Osteocyte (in vitro differentiated cells): ENCODE measurements around the gene AKAP6. TPM values are rescaled to one million over a fixed set of nuclear protein-coding genes. Genes with fewer than 3 reads are reported as not detected.

ENCODE experiments used
- DNase-seq: peaks from one replicate; pipeline ENCODE4 v3.0.0; 2021; ENCODE audit warnings: mixed read lengths; ENCODE audit not compliant: unreplicated experiment; ENCODE audit errors: extremely low spot score
- H3K27ac Mint-ChIP-seq: one replicate; pipeline ENCODE4 v1.8.0; 2021; ENCODE audit warnings: mild to moderate bottlenecking, mixed read lengths; ENCODE audit not compliant: unreplicated experiment
- H3K27me3 Mint-ChIP-seq: one replicate; pipeline ENCODE4 v1.8.0; 2021; ENCODE audit warnings: mixed read lengths; ENCODE audit not compliant: unreplicated experiment
- H3K36me3 Mint-ChIP-seq: one replicate; pipeline ENCODE4 v1.8.0; 2021; ENCODE audit warnings: mixed read lengths; ENCODE audit not compliant: unreplicated experiment
- H3K4me1 Mint-ChIP-seq: one replicate; pipeline ENCODE4 v1.8.0; 2021; ENCODE audit warnings: mixed read lengths; ENCODE audit not compliant: unreplicated experiment
- H3K4me3 Mint-ChIP-seq: one replicate; pipeline ENCODE4 v1.8.0; 2021; ENCODE audit warnings: mild to moderate bottlenecking, moderate library complexity, mixed read lengths; ENCODE audit not compliant: unreplicated experiment
- H3K9me3 Mint-ChIP-seq: one replicate; pipeline ENCODE4 v1.8.0; 2021; ENCODE audit warnings: mixed read lengths; ENCODE audit not compliant: unreplicated experiment
- CTCF ChIP-seq: fragments of 200-600 bp; sonication (generic); IDR thresholded peaks from 2 replicates; pipeline ENCODE4 v1.5.0; 2021; ENCODE audit warnings: antibody characterized with exemption, mild to moderate bottlenecking, moderate library complexity
- total RNA-seq: library from RNA; stranded (reverse); gene quantifications from 2 replicates; pipeline ENCODE4 v1.2.1, GENCODE V29; 2021

The AKAP6 gene
- total RNA-seq, 1 donor from 2014 or later, result 4.1 TPM

- no peaks in the 10 kb centered on the region for H3K27me3 Mint-ChIP-seq
- TF ChIP-seq CTCF, result no peak
- H3K9me3 Mint-ChIP-seq, result no peaks in the 10 kb centered on the region
- H3K4me1 Mint-ChIP-seq, result peaks cover 10% of the 10 kb centered on the region
- no peaks in the 10 kb centered on the region for H3K36me3 Mint-ChIP-seq
- H3K4me3 Mint-ChIP-seq, result no peak overlapping the region
- no peak for DNase-seq
- peak overlapping the region; percentile 62 for H3K27ac Mint-ChIP-seq
Observed at GRCh38 chr14:32438517-32438916, 109.4 kb downstream of the AKAP6 start.

GRCh38 chr14:32443890-32444661 lies 115.0 kb downstream of the AKAP6 start:
- H3K36me3 Mint-ChIP-seq, result no peaks in the 10 kb centered on the region
- TF ChIP-seq CTCF, result no peak
- no peaks in the 10 kb centered on the region for H3K9me3 Mint-ChIP-seq
- no peak overlapping the region for H3K27ac Mint-ChIP-seq
- H3K4me3 Mint-ChIP-seq, result no peak overlapping the region
- no peak for DNase-seq
- peaks cover 2% of the 10 kb centered on the region for H3K4me1 Mint-ChIP-seq
- no peaks in the 10 kb centered on the region for H3K27me3 Mint-ChIP-seq

- H3K4me3 Mint-ChIP-seq, result no peak overlapping the region
- peaks cover 1% of the 10 kb centered on the region for H3K4me1 Mint-ChIP-seq
- DNase-seq, result no peak
- no peaks in the 10 kb centered on the region for H3K36me3 Mint-ChIP-seq
- H3K27ac Mint-ChIP-seq, result no peak overlapping the region
- H3K9me3 Mint-ChIP-seq, result no peaks in the 10 kb centered on the region
- no peak for TF ChIP-seq CTCF
- H3K27me3 Mint-ChIP-seq, result no peaks in the 10 kb centered on the region
Observed at GRCh38 chr14:32447371-32447770, 118.3 kb downstream of the AKAP6 start.

- H3K4me1 Mint-ChIP-seq, result peaks cover 5% of the 10 kb centered on the region
- H3K36me3 Mint-ChIP-seq, result no peaks in the 10 kb centered on the region
- H3K4me3 Mint-ChIP-seq, result no peak overlapping the region
- no peaks in the 10 kb centered on the region for H3K27me3 Mint-ChIP-seq
- H3K27ac Mint-ChIP-seq, result no peak overlapping the region
- no peak for DNase-seq
- H3K9me3 Mint-ChIP-seq, result no peaks in the 10 kb centered on the region
- no peak for TF ChIP-seq CTCF
Observed at GRCh38 chr14:32449648-32450047, 120.5 kb downstream of the AKAP6 start.

- H3K36me3 Mint-ChIP-seq, result no peaks in the 10 kb centered on the region
- no peak overlapping the region for H3K27ac Mint-ChIP-seq
- H3K4me3 Mint-ChIP-seq, result no peak overlapping the region
- no peak for TF ChIP-seq CTCF
- no peak for DNase-seq
- H3K4me1 Mint-ChIP-seq, result peaks cover 5% of the 10 kb centered on the region
- H3K27me3 Mint-ChIP-seq, result no peaks in the 10 kb centered on the region
- H3K9me3 Mint-ChIP-seq, result no peaks in the 10 kb centered on the region
Observed at GRCh38 chr14:32450919-32451675, 122.0 kb downstream of the AKAP6 start.
